Osteoblast (primary cell): Measurements from ENCODE around the gene CCDC91. TPM values are rescaled to one million over a fixed set of nuclear protein-coding genes. Genes with fewer than 3 reads are reported as not detected.

Experiments used
- DNase-seq: peaks from one replicate; pipeline ENCODE4 v3.0.0; 2011; ENCODE audit warnings: low spot score, mixed read lengths; ENCODE audit not compliant: insufficient read length; ENCODE audit errors: missing footprints
- H2AFZ ChIP-seq: 2 replicates; pipeline ENCODE4 v1.6.0; 2011; ENCODE audit warnings: mild to moderate bottlenecking, low read length
- H3K27ac ChIP-seq: 2 replicates; pipeline ENCODE4 v1.5.1; 2011; ENCODE audit warnings: mild to moderate bottlenecking, low read depth, low read length, moderate library complexity
- H3K27me3 ChIP-seq: 2 replicates; pipeline ENCODE4 v1.6.0; 2012; ENCODE audit warnings: mild to moderate bottlenecking, control low read depth, inconsistent platforms, low read length, moderate library complexity; ENCODE audit not compliant: insufficient read depth
- H3K36me3 ChIP-seq: 2 replicates; pipeline ENCODE4 v1.5.1; 2011; ENCODE audit warnings: mild to moderate bottlenecking, low read length, control low read depth, moderate library complexity; ENCODE audit not compliant: insufficient read depth
- H3K4me1 ChIP-seq: 2 replicates; pipeline ENCODE4 v1.5.1; 2011; ENCODE audit warnings: mild to moderate bottlenecking, low read length, control low read depth, moderate library complexity; ENCODE audit not compliant: insufficient read depth
- H3K4me2 ChIP-seq: 2 replicates; pipeline ENCODE4 v1.6.0; 2011; ENCODE audit warnings: mild to moderate bottlenecking, low read length; ENCODE audit not compliant: insufficient read depth
- H3K4me3 ChIP-seq: fragments of 200-600 bp; sonication (generic); 3 replicates; pipeline ENCODE4 v1.5.1; 2012; ENCODE audit warnings: mild to moderate bottlenecking, low read length, inconsistent platforms; ENCODE audit not compliant: insufficient read depth
- H3K79me2 ChIP-seq: 2 replicates; pipeline ENCODE4 v1.6.0; 2012; ENCODE audit warnings: mild to moderate bottlenecking, low read length, control low read depth, inconsistent platforms; ENCODE audit not compliant: insufficient read depth
- H3K9me3 ChIP-seq: 2 replicates; pipeline ENCODE4 v1.5.1; 2011; ENCODE audit warnings: low read depth, low read length, control low read depth
- H4K20me1 ChIP-seq: 2 replicates; pipeline ENCODE4 v1.6.0; 2012; ENCODE audit warnings: mild to moderate bottlenecking, low read length, control low read depth; ENCODE audit not compliant: insufficient read depth
- total RNA-seq: library from RNA; depleted of rRNA; stranded (reverse); fragments of >200 nt; gene quantifications from 2 replicates; pipeline ENCODE4 v1.2.3, GENCODE V29; 2012
- TF ChIP-seq, protein P1 (sequence below): IDR thresholded peaks from 2 replicates; pipeline ENCODE4 v1.5.1; 2011; ENCODE audit warnings: mild to moderate bottlenecking, low read depth, low read length, moderate library complexity; ENCODE audit errors: extremely low read depth

CCDC91 gene
- total RNA-seq, 1 donor: 36.2 TPM

GRCh38 chr12:28235015-28235414 lies 44.8 kb downstream of the CCDC91 start:
- Histone ChIP-seq H3K4me2 (no peak overlapping the region), H2AFZ (no peak overlapping the region), H3K27me3 (no peaks in the 10 kb centered on the region), H3K27ac (no peak overlapping the region), H4K20me1 (no peaks in the 10 kb centered on the region), H3K4me3 (no peak overlapping the region), H3K4me1 (no peaks in the 10 kb centered on the region), H3K9me3 (no peaks in the 10 kb centered on the region), H3K36me3 (no peaks in the 10 kb centered on the region), H3K79me2 (peaks cover under 1% of the 10 kb centered on the region)
- TF ChIP-seq, protein P1, sequence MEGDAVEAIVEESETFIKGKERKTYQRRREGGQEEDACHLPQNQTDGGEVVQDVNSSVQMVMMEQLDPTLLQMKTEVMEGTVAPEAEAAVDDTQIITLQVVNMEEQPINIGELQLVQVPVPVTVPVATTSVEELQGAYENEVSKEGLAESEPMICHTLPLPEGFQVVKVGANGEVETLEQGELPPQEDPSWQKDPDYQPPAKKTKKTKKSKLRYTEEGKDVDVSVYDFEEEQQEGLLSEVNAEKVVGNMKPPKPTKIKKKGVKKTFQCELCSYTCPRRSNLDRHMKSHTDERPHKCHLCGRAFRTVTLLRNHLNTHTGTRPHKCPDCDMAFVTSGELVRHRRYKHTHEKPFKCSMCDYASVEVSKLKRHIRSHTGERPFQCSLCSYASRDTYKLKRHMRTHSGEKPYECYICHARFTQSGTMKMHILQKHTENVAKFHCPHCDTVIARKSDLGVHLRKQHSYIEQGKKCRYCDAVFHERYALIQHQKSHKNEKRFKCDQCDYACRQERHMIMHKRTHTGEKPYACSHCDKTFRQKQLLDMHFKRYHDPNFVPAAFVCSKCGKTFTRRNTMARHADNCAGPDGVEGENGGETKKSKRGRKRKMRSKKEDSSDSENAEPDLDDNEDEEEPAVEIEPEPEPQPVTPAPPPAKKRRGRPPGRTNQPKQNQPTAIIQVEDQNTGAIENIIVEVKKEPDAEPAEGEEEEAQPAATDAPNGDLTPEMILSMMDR: no peak
- DNase-seq: no peak

- TF ChIP-seq, protein P1: no peak
- no peak overlapping the region for H2AFZ ChIP-seq
- no peaks in the 10 kb centered on the region for H3K79me2 ChIP-seq
- H4K20me1 ChIP-seq: no peaks in the 10 kb centered on the region
- no peaks in the 10 kb centered on the region for H3K4me1 ChIP-seq
- H3K4me3 ChIP-seq: no peak overlapping the region
- H3K4me2 ChIP-seq: no peak overlapping the region
- no peak overlapping the region for H3K27ac ChIP-seq
- H3K36me3 ChIP-seq: no peaks in the 10 kb centered on the region
- DNase-seq: no peak
- H3K27me3 ChIP-seq: no peaks in the 10 kb centered on the region
- H3K9me3 ChIP-seq: no peaks in the 10 kb centered on the region
Observed at GRCh38 chr12:28235985-28236384, 45.7 kb downstream of the CCDC91 start.

- Histone ChIP-seq H2AFZ (no peak overlapping the region), H4K20me1 (no peaks in the 10 kb centered on the region), H3K36me3 (no peaks in the 10 kb centered on the region), H3K9me3 (no peaks in the 10 kb centered on the region), H3K27me3 (no peaks in the 10 kb centered on the region), H3K27ac (no peak overlapping the region), H3K4me2 (no peak overlapping the region), H3K79me2 (no peaks in the 10 kb centered on the region), H3K4me3 (no peak overlapping the region), H3K4me1 (no peaks in the 10 kb centered on the region)
- TF ChIP-seq, protein P1: peak; percentile 31
- DNase-seq: no peak
Observed at GRCh38 chr12:28237423-28237822, 47.2 kb downstream of the CCDC91 start.

DNA sequence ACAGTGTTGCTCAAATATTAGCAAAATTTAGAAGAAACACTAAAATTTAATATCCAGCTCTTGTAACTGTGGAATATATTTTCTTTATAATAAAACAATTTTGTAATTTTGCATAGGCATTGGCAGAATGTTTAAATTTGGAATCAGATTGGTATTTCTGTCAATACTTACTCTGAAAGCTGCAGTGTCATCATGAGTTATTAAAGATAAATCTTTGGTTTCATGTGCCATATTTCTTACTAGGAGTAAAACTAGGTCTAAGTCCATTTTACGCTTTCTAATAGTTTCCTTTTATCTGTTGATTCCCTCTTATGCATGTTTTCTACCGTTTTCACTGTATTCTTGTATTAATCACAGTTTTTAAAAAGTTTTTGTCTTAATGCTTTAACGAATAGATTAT lies 49.7 kb downstream of the CCDC91 start:
- H3K4me3 ChIP-seq: no peak overlapping the region
- no peaks in the 10 kb centered on the region for H3K36me3 ChIP-seq
- H3K79me2 ChIP-seq: no peaks in the 10 kb centered on the region
- H3K27ac ChIP-seq: no peak overlapping the region
- peaks cover 4% of the 10 kb centered on the region for H3K4me1 ChIP-seq
- no peaks in the 10 kb centered on the region for H3K9me3 ChIP-seq
- no peaks in the 10 kb centered on the region for H3K27me3 ChIP-seq
- no peak overlapping the region for H3K4me2 ChIP-seq
- TF ChIP-seq, protein P1: no peak
- no peak overlapping the region for H2AFZ ChIP-seq
- no peak for DNase-seq
- no peaks in the 10 kb centered on the region for H4K20me1 ChIP-seq
